NCI-H446 treated with DMSO at 0.1 percent for 48 hours (cell line): ENCODE data around the gene VPS37B.
"Not testable (repeated sequence)": the region's sequence is repeated elsewhere in the genome, so short reads cannot be mapped to it uniquely, and the experiment has no call there.

Experiments
- DNase-seq: peaks from one replicate; lab custom pipeline; 2025; lab: John Stamatoyannopoulos, UW

Gene VPS37B, protein sequence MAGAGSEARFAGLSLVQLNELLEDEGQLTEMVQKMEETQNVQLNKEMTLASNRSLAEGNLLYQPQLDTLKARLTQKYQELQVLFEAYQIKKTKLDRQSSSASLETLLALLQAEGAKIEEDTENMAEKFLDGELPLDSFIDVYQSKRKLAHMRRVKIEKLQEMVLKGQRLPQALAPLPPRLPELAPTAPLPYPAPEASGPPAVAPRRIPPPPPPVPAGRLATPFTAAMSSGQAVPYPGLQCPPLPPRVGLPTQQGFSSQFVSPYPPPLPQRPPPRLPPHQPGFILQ

DNA sequence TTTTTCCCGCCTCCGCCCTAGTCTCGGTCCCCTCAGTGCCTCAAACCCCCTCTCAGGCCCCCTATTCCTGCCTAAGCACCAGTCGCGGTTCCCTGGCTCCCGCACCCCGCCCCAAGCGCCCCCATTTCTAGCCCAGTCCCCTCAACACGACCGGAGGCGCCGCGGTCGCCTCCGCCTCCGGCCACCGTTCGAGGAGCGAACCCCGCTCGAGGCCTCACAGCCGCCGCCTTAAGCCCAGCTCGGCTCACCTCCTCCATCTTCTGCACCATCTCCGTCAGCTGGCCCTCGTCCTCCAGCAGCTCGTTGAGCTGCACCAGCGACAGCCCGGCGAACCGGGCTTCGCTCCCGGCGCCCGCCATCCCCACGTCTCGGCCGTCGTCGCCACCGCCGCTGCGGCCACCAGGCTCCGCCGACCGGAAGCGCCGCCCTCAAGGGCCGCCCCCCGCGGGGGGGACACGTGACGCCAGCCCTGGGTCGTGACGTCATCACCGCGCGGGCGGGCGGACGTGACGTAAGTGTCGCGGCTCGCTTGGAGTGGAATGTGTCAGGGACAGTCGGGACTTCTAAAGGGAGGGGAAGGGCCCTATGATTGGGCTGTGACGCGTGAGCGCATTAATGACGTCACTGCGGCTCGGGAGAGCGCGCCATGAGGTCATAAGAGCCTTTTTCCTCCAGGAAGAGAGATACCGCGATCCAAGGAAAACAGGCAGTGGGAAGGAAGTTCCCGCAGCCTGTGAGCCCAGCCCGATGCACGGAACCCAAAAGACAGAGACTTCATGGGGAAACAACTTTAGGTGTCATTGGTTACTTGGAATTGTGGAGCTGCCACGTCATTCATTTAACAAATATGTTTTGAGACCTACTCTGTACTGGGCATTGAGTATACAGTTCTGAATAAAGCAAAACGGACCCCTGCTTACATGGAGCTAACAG is at the start of gene VPS37B:
VPS37B (minus strand) TSS at position 421 of the 933 bp plus-strand sequence; CDS start at position 359, 62 bp downstream.
- peak; percentile 38 for DNase-seq

DNA sequence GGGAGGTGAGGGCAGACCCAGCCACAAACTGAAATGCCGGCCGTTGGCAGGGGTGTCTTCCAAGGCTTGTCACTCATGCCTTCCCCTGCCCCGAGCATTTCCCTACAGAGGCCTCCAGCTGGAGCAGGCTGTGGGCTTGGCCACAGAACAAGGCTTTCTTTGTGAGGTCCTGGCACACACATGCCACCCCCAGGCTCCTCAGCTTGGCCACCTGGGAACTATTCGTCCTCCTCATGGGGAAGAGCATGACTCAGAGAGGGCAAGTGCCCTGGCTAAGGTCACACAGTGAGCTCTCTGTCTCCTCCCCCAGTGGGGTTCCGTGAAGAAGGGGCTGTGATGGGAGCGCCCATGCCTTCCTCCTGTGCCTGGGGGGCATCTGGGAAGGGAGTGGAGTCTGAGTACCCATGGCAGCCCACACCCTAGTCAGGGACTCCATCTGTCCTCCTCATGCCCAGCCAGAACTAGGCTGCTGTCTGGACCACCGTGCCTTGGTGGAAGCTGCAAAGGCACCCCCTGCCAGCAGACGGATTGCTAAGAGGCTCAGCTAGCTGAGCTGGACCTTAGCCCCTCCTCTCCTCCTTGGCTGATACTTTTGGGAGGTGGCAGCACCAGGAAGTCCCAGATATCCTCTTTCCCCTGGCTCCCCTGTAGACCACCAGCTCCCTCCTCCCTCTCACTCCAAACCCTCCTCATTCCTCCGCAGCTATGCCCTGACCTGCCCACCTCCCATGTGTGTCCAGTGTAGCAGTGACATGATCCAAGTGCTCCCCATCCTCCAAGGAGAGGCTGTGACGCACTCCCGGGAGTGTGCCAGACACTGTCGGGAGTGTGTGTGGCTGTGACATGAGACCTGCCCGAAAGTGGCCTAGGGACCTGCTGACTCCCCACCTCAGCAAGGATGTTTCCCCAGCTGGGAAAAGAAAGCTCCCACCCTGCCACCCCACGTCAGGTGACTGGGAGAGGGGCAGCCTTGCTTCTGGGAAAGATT is 49.0 kb upstream of the VPS37B start:
- peak; percentile 73 for DNase-seq

DNA sequence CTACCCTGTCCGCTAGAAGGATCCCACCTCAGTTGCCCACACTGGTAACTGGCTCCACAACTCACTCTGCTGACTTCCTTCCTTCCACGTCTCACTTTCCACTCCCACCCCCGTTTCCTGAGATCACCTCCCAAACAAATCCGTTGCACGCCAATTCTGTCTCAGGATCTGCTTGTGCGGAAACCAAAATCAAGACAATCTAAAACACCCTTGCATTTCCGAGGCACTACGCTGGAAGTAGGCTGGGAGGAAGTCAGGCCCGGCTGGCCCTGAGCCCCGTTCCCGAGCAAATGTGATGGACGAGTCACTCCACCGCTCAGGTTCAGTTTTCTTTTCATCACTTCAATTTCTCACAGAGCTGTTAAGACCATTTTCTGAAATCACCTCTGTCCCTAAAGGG is 47.3 kb upstream of the VPS37B start:
- DNase-seq: no peak

DNA sequence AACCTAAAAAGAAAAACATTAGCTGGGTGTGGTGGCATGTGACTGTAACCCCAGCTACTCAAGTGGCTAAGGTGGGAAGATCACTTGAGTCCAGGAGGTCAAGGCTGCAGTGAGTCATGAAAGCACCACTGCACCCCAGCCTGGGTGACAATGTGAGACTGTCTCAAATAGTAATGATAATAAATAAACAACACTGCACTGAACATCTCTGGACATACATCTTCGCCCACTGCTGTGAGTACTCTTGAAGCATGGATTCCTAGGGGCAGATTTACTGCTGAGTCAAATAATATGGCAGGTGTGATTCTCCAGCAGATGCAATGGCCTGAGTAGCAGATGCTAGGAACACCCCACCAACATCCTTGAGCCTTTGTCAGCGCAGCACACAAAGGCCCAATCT is 46.7 kb upstream of the VPS37B start:
- DNase-seq: no peak

DNA sequence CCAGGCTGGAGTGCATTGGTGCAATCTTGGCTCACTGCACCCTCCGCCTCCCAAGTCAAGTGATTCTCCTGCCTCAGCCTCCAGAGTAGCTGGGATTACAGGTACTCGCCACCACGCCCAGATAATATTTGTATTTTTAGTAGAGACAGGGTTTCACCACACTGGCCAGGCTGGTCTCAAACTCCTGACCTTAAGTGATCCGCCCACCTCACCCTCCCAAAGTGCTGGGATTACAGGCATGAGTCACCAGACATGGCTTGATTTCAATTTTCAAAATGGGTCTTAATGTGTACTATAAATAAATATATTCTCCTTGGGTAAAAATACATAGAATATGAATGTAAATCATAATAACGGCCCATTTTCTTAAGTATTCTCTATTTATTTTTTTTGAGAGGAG is 45.4 kb upstream of the VPS37B start:
- DNase-seq: not testable (repeated sequence)

DNA sequence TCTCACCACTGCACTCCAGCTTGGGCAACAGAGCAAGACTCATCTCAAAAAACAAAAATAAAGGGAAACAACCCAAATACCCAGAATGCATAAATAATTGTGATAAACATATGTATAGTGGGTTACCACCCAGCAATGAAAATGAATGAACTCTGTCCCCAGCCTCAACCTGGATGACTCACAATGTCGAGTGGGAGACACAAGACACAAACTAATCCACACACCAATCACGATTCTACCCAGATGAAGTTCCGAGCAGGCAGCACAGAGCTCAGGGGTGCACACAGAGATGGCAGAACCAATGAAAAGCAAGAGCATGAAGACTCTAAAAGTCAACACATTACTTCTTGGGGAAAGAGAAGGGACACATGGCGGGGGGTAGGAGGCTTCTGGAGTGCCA is 43.2 kb upstream of the VPS37B start:
- no peak for DNase-seq

DNA sequence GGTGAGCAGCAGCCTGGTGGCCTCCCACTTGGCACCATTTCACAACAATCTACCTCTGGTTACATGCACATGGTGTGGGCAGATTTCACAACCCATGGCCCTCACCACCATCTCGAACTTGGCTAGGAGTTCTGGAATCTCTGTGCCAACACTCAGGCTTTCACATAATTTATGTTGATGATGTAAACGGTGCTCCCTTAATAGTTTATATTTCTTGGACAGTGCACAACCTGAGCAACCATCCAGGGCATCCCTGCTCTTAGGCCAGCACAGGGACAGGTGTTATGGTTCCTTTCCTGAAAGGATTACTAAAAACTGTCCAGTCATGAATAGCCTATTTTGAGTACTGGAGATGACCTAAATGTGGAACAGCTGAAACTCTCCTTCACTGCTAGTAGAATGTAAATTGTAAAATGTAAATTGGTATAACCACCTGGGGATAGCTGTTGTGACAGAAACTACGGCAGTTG is 41.7 kb upstream of the VPS37B start:
- DNase-seq: no peak

DNA sequence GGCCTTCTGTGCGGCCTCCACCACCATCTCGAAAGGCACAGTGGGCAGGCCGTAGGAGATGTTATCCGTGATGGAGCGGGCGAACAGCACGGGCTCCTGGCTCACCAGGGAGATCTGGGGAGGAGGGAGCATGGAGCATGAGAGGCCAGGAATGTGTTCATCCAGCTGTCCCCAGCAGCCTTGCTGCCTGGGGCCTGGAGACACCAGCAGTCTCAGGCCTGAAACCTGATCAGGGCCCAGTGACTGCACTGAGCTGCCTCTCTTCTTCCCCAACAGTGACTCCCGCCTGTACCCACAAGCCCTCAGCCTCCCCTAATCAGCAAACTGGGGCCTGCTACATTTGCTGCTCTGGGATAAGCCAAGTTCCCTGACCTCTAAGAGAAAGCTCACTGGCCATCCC is 39.4 kb upstream of the VPS37B start:
- DNase-seq: no peak

DNA sequence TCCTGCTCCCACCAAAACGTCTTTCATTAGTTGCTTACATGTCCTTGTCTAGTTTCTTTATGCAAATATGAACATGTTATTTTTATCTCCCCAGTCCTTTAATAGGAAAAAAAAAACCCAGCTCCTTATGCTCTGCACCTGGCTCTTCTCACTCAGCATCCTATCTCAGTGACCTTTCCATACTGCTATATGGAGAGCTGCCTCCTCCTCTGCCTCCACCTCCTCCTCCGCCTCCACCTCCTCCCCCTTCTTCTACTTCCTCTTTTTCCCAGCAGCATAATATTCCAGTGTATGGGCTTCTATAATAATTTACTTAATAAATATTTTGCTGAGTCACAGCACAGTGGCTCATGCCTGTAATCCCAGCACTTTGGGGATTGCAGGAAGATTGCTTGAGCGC is 38.8 kb upstream of the VPS37B start:
- no peak for DNase-seq

DNA sequence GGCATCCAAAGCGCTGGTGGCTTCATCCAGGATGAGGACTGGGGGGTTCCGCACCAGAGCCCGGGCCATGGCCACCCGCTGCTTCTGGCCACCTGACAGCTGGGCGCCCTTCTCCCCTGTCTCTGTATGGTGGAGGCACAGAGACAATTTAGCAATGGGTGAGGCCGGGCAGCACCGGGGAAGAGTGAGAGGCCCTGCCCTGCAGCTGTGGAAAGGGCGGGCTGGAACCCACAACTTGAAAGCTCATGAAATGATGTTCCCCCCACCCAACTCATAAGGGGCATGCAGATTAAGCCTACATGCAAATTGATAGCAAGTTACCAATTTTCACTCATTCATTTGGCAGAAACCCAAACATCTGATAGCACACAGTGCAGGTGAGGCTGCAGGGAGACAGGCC is 36.3 kb upstream of the VPS37B start:
- DNase-seq: no peak

DNA sequence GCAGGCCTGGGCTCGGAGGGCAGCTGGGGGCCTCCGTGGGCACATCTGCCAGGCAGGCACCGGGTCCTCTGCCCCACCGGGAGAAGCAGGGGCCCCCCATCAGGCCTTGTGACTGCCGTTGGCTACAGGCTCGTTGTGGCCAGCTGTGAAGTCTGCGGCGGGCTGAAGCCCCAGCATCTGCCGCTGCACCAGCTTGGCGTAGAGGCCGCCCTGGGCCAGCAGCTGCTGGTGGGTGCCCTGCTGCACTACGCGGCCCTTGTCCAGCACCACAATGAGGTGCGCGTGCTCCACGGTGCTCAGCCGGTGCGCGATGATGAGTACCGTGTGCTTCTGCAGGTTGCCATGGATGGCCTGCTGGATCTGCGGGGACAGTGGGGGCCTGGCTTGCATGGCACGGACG is 33.9 kb upstream of the VPS37B start:
- no peak for DNase-seq

DNA sequence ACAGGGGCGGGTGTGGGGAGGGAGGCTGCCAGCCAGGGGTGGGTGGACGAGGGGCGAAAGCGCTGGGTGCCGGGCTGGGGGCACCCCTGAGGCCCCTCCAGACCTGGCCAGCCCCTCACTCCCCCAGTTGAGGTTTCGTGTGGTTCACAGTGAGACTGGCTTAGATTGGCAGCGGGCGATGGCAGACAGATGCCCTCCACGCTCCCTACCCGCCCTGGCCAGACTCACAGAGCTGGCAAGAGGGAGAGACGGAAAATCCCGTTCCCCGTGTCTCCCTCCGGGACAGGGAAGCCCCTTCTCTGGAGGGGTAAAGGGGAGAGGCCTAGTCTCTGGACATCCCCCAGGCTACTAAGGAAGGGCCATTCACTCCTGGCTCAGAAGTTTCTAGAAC is 33.2 kb upstream of the VPS37B start:
- no peak for DNase-seq

DNA sequence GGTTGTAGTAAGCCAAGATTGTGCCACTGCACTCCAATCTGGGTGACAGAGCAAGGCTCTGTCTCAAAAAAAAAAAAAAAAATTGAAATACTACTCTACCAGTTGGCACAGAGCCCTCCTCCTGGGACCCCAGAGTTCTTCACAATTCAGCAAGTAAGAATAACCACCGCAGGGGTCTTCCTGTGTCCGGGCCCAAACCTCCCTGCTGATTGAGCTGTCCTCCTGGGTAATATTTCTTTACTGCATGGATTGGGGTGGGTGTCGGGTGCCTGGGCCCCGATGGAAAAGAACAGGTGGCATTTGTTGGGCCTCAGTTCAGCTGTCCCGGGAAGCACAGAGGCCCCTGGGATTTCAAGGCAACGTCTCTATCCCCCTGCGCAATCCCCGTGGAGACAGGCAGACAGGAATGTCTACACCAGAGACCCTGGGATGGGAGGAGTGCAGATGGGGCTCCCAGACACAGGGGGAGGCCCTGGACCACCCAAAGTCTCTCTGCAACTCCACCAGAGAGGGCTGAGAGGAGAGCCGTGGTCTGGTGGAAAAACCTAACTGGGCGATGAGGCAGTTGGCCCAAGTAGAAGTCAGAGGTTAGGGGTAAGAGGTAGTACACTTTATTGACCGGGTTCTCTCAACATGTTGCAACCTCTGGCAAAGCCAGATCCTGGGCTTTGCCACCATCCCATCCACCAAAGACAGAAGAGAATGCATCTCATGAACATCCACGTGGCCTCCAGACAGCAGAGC is 32.7 kb upstream of the VPS37B start:
- no peak for DNase-seq

DNA sequence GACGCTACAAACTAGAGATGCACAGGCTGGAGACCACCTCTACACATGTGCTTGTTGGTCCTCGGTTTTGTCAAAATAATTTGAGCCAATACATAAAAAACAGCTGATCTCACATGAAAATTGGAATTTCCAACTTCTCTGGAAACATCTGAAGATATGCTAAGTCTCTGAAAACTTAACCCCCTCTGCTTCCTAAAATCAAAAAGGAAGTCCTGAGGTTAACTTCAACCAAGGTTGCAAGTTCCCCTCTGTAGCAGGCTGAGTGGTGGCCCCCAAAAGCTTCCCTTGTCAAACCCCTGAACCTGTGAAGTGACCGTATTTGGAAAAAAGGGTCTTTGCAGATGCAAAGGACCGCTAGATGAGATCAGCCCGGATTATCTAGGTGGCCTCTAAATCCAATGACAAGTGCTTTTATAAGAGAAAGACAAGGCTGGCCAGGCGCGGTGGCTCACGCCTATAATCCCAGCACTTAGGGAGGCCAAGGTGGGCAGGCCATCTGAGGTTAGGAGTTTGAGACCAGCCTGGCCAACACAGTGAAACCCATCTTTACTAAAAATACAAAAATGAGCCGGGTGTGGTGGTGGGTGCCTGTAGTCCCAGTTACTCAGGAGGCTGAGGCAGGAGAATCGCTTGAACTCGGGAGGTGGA is 32.0 kb upstream of the VPS37B start:
- no peak for DNase-seq

DNA sequence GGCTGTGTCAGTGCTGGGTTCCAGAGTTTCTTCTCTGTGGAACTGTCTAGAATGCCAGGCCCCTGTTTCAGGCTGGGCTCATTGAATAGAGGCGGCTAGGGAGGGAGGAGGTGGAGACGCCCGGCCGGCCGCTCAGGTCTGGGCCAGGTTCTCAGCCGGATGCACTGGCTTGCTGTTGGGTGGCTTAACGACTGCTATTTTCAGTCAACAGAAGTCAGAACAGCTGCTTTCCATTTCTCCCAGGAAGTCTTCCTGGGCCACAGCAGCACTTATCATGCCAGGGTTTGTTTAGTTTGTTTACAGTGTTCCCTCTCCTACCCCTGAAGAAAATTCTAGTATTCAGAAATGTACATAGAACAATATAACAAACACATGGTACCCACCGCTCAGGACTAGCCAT is 26.0 kb upstream of the VPS37B start:
- no peak for DNase-seq

DNA sequence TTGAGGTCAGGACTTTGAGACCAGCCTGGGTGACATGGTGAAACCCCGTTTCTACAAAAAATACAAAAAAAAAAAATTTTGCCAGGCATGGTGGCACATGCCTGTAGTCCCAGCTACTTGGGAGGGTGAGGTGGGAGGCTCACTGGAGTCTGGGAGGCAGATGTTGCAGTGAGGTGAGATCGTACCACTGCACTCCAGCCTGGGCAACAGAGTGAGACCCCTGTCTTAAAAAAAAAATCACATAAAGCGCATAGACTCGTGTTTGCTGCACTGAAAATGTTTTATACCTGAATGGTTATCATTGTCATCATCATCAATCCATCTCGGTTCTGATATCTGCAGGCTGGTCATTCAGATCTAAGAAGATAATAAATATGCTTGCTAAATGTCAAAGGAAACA is 24.8 kb upstream of the VPS37B start:
- no peak for DNase-seq

DNA sequence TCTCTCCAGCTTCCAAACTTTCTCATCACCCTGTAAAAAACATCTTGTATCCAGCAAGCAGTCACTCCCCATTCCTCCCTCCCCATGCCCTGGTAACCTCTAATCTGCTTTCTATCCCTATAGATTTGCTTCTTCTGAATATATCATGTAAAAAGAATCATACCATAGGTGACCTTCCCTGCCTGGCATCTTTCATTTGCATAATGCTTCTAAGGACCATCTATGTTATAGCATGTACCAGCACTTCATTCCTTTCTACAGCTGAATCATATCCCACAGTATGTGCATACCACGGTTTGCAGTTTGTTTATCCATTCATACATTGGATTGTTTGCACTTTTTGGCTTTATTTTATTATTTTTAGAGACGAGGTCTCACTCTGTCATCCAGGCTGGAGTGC is 22.9 kb upstream of the VPS37B start:
- no peak for DNase-seq

DNA sequence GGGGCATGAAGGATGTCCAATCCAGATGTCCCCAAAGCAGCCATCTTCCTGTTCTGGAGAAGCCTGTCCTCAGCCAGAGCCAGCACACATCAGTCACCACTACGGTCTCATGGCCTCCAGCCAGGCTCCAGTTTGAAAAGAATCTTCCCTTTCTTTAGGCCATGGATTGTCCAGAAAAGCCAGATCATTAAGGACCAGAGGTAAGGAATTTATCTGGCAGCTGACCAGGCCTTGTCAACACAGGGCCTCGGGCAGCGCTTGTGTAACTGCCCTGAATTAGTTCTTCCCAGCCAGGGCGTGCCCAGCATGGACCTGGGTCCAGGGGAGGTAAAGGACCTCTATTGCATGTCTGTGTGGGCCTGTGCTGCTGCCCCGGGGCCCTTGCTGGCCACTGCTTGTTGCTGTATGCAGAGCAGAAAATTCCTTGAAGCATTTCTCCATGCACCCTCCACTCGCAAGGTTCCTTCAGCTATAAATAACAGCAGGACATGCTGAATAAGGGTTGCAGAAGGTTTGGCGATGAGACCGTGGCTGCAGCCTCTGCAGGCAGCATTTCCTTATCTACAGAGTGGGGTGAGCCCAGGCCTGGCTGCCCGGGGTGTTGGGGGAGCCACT is 21.7 kb upstream of the VPS37B start:
- no peak for DNase-seq

DNA sequence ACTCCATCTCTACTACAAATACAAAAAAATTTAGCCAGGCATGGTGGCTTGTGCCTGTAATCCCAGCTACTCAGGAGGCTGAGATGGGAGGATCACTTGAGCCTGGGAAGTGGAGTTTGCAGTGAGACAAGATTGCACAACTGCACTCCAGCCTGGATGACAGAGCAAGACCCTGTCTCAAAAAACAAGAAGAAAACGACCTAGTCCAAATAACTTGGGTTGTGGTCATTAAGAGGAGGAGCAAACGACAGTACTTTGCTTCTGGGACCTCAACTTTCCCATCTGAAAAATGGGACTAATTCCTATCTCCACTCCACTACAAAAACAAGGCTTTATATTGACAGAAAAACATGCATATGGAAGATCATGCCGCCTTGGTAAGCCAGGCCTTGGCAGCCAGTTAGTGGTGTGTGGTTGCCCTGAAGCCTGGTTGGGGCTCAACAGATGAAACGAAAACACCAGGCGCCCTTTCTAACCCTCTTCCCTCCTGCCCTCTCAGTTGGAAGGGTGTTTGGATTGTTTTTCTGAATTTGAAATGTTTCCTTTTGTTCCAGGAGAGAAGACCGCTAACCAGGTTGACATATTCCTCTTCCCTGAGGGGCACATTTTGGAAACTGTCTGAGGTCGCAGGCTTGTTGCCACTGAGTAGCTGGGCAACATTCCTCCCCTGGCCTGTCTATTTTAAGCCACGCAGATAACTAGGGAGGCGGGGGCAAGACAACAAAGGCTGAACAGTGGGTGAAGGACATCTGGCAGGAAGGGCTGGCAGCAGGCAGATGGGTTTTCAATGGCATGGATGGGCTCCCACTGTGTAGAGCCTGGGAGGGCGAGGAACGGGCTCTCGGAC is 13.7 kb upstream of the VPS37B start:
- no peak for DNase-seq
